ENCODE results near the gene MUC21.
"Not testable (repeated sequence)": the region's sequence is repeated elsewhere in the genome, so short reads cannot be mapped to it uniquely, and the experiment has no call there.

The MUC21 gene

GRCh38 chr6:30990422-30991086 lies 7.0 kb downstream of the MUC21 start:
- no peak for DNase-seq (ENCODE audit: low read depth)

GRCh38 chr6:30991891-30992290 lies 8.4 kb downstream of the MUC21 start:
- H3K4me3 ChIP-seq (replicated peaks; ENCODE audit: low read depth, low read length), result no peak overlapping the region
- no peak for DNase-seq (ENCODE audit: low read depth)
- TF ChIP-seq CTCF (IDR thresholded peaks at IDR 0.05; ENCODE audit: low read length, missing control alignments), result no peak

More at GRCh38 chr6:30990422-30991086, 7.0 kb downstream of the MUC21 start:
- no peak for TF ChIP-seq CTCF (IDR thresholded peaks at IDR 0.05; ENCODE audit: low read length, missing control alignments)
- no peak overlapping the region for H3K4me3 ChIP-seq (replicated peaks; ENCODE audit: low read depth, low read length)

- no peak for TF ChIP-seq CTCF (IDR thresholded peaks at IDR 0.05; ENCODE audit: low read length, missing control alignments)
- no peak overlapping the region for H3K4me3 ChIP-seq (replicated peaks; ENCODE audit: low read depth, low read length)
- no peak for DNase-seq (ENCODE audit: low read depth)
Measured at GRCh38 chr6:30997301-30997700, 13.8 kb downstream of the MUC21 start.

- H3K4me3 ChIP-seq (replicated peaks; ENCODE audit: low read depth, low read length), result no peak overlapping the region
- no peak for TF ChIP-seq CTCF (IDR thresholded peaks at IDR 0.05; ENCODE audit: low read length, missing control alignments)
- no peak for DNase-seq (ENCODE audit: low read depth)
Measured at GRCh38 chr6:30998785-30999184, 15.3 kb downstream of the MUC21 start.

- not testable (repeated sequence) for H3K4me3 ChIP-seq (replicated peaks; ENCODE audit: low read depth, low read length); DNase-seq (ENCODE audit: low read depth)
Measured at GRCh38 chr6:31000067-31000860, 16.7 kb downstream of the MUC21 start.

GRCh38 chr6:31001281-31001888 lies 17.9 kb downstream of the MUC21 start:
- TF ChIP-seq CTCF (IDR thresholded peaks at IDR 0.05; ENCODE audit: low read length, missing control alignments), result no peak
- DNase-seq (ENCODE audit: low read depth), result no peak

GRCh38 chr6:31002471-31002870 lies 19.0 kb downstream of the MUC21 start:
- no peak for DNase-seq (ENCODE audit: low read depth)
- TF ChIP-seq CTCF (IDR thresholded peaks at IDR 0.05; ENCODE audit: low read length, missing control alignments), result no peak
- H3K4me3 ChIP-seq (replicated peaks; ENCODE audit: low read depth, low read length), result no peak overlapping the region

More at GRCh38 chr6:31001281-31001888, 17.9 kb downstream of the MUC21 start:
- H3K4me3 ChIP-seq (replicated peaks; ENCODE audit: low read depth, low read length), result no peak overlapping the region

Measured in fibroblast of pulmonary artery (primary cell).